Dendritic cell treated with granulocyte-macrophage colony-stimulating factor and Interleukin-4, amounts not matched to agents 40 ng/mL and 50 ng/mL, for 4 days (primary cell): ENCODE results near the gene RIMS4.

Experiments used
- H3K27ac Mint-ChIP-seq: one replicate; pipeline ENCODE4 v1.8.0; 2022; ENCODE audit warnings: mild to moderate bottlenecking, mixed read lengths
- H3K27me3 Mint-ChIP-seq: one replicate; pipeline ENCODE4 v1.8.0; 2022; ENCODE audit warnings: mild to moderate bottlenecking, mixed read lengths
- H3K36me3 Mint-ChIP-seq: one replicate; pipeline ENCODE4 v1.8.0; 2022; ENCODE audit warnings: low read depth, mixed read lengths
- H3K4me1 Mint-ChIP-seq: one replicate; pipeline ENCODE4 v1.8.0; 2022; ENCODE audit warnings: low read depth, mixed read lengths
- H3K4me3 Mint-ChIP-seq: one replicate; pipeline ENCODE4 v1.8.0; 2022; ENCODE audit warnings: mild to moderate bottlenecking, moderate library complexity, mixed read lengths
- H3K9me3 Mint-ChIP-seq: one replicate; pipeline ENCODE4 v1.8.0; 2022; ENCODE audit warnings: mixed read lengths
- intact Hi-C: fragments of 100-400 bp; cut with micrococcal nuclease; formaldehyde crosslinking; loops from one replicate; pipeline ENCODE4 v1.15.0; 2022

Gene RIMS4

GRCh38 chr20:44727039-44727438 is 83.3 kb downstream of the RIMS4 start:
- no peak overlapping the region for H3K27ac Mint-ChIP-seq

GRCh38 chr20:44725837-44726236 is 84.5 kb downstream of the RIMS4 start:
- Mint-ChIP-seq H3K4me3 (no peak overlapping the region), H3K27ac (no peak overlapping the region), H3K9me3 (no peaks in the 10 kb centered on the region), H3K36me3 (no peaks in the 10 kb centered on the region), H3K4me1 (peaks cover 7% of the 10 kb centered on the region), H3K27me3 (peaks cover 1% of the 10 kb centered on the region)
- intact Hi-C loops = no loop called here

More at GRCh38 chr20:44727039-44727438, 83.3 kb downstream of the RIMS4 start:
- Mint-ChIP-seq H3K4me3 (no peak overlapping the region), H3K9me3 (no peaks in the 10 kb centered on the region), H3K36me3 (no peaks in the 10 kb centered on the region), H3K4me1 (peaks cover 7% of the 10 kb centered on the region), H3K27me3 (peaks cover 1% of the 10 kb centered on the region)
- intact Hi-C loops = no loop called here

GRCh38 chr20:44724423-44725091 is 85.8 kb downstream of the RIMS4 start:
- H3K27me3 Mint-ChIP-seq = peaks cover 1% of the 10 kb centered on the region
- no peak overlapping the region for H3K4me3 Mint-ChIP-seq
- no peaks in the 10 kb centered on the region for H3K36me3 Mint-ChIP-seq
- no peak overlapping the region for H3K27ac Mint-ChIP-seq
- peaks cover 7% of the 10 kb centered on the region for H3K4me1 Mint-ChIP-seq
- intact Hi-C loops = no loop called here
- no peaks in the 10 kb centered on the region for H3K9me3 Mint-ChIP-seq

- Mint-ChIP-seq H3K27me3 (peaks cover under 1% of the 10 kb centered on the region), H3K27ac (no peak overlapping the region), H3K4me3 (no peak overlapping the region), H3K4me1 (peaks cover 5% of the 10 kb centered on the region), H3K9me3 (no peaks in the 10 kb centered on the region), H3K36me3 (no peaks in the 10 kb centered on the region)
- intact Hi-C loops = no loop called here
These were observed 86.5 kb downstream of the RIMS4 start for GRCh38 chr20:44723798-44724362.

GRCh38 chr20:44723391-44723790 is 87.0 kb downstream of the RIMS4 start:
- Mint-ChIP-seq H3K27ac (no peak overlapping the region), H3K9me3 (no peaks in the 10 kb centered on the region), H3K27me3 (no peaks in the 10 kb centered on the region), H3K4me1 (no peaks in the 10 kb centered on the region), H3K4me3 (no peak overlapping the region), H3K36me3 (no peaks in the 10 kb centered on the region)
- intact Hi-C loops = no loop called here

GRCh38 chr20:44722990-44723389 is 87.4 kb downstream of the RIMS4 start:
- intact Hi-C loops = no loop called here
- no peak overlapping the region for H3K27ac Mint-ChIP-seq
- H3K4me3 Mint-ChIP-seq = no peak overlapping the region

GRCh38 chr20:44721785-44722054 is 88.6 kb downstream of the RIMS4 start:
- H3K27ac Mint-ChIP-seq = no peak overlapping the region
- no peaks in the 10 kb centered on the region for H3K4me1 Mint-ChIP-seq
- intact Hi-C loops = no loop called here
- no peaks in the 10 kb centered on the region for H3K36me3 Mint-ChIP-seq
- no peaks in the 10 kb centered on the region for H3K27me3 Mint-ChIP-seq
- no peak overlapping the region for H3K4me3 Mint-ChIP-seq
- H3K9me3 Mint-ChIP-seq = no peaks in the 10 kb centered on the region

More at GRCh38 chr20:44722990-44723389, 87.4 kb downstream of the RIMS4 start:
- H3K36me3 Mint-ChIP-seq = no peaks in the 10 kb centered on the region
- no peaks in the 10 kb centered on the region for H3K4me1 Mint-ChIP-seq
- no peaks in the 10 kb centered on the region for H3K9me3 Mint-ChIP-seq
- no peaks in the 10 kb centered on the region for H3K27me3 Mint-ChIP-seq

GRCh38 chr20:44720997-44721784 is 89.2 kb downstream of the RIMS4 start:
- H3K4me1 Mint-ChIP-seq = no peaks in the 10 kb centered on the region
- no peak overlapping the region for H3K27ac Mint-ChIP-seq
- H3K9me3 Mint-ChIP-seq = no peaks in the 10 kb centered on the region
- intact Hi-C loops = no loop called here
- peaks cover under 1% of the 10 kb centered on the region for H3K27me3 Mint-ChIP-seq
- no peak overlapping the region for H3K4me3 Mint-ChIP-seq
- no peaks in the 10 kb centered on the region for H3K36me3 Mint-ChIP-seq

- Mint-ChIP-seq H3K36me3 (no peaks in the 10 kb centered on the region), H3K9me3 (no peaks in the 10 kb centered on the region), H3K27me3 (peaks cover 1% of the 10 kb centered on the region), H3K27ac (no peak overlapping the region), H3K4me1 (no peaks in the 10 kb centered on the region), H3K4me3 (no peak overlapping the region)
- intact Hi-C loops = no loop called here
These were observed 89.7 kb downstream of the RIMS4 start for GRCh38 chr20:44720621-44720996.

- Mint-ChIP-seq H3K4me1 (peaks cover 2% of the 10 kb centered on the region), H3K36me3 (no peaks in the 10 kb centered on the region), H3K9me3 (no peaks in the 10 kb centered on the region), H3K27ac (no peak overlapping the region), H3K27me3 (peaks cover 1% of the 10 kb centered on the region), H3K4me3 (no peak overlapping the region)
- intact Hi-C loops = no loop called here
These were observed 90.5 kb downstream of the RIMS4 start for GRCh38 chr20:44719841-44720240.

GRCh38 chr20:44717986-44718385 is 92.4 kb downstream of the RIMS4 start:
- no peak overlapping the region for H3K4me3 Mint-ChIP-seq
- H3K4me1 Mint-ChIP-seq = peaks cover 9% of the 10 kb centered on the region
- no peaks in the 10 kb centered on the region for H3K9me3 Mint-ChIP-seq
- H3K27ac Mint-ChIP-seq = no peak overlapping the region
- no peaks in the 10 kb centered on the region for H3K36me3 Mint-ChIP-seq
- intact Hi-C loops = no loop called here
- H3K27me3 Mint-ChIP-seq = peaks cover 8% of the 10 kb centered on the region

- intact Hi-C loops = no loop called here
- no peaks in the 10 kb centered on the region for H3K36me3 Mint-ChIP-seq
- no peak overlapping the region for H3K27ac Mint-ChIP-seq
- peaks cover 9% of the 10 kb centered on the region for H3K4me1 Mint-ChIP-seq
- no peak overlapping the region for H3K4me3 Mint-ChIP-seq
- H3K9me3 Mint-ChIP-seq = no peaks in the 10 kb centered on the region
- H3K27me3 Mint-ChIP-seq = peaks cover 8% of the 10 kb centered on the region
These were observed 93.8 kb downstream of the RIMS4 start for GRCh38 chr20:44716309-44717106.

- no peak overlapping the region for H3K4me3 Mint-ChIP-seq
- H3K27me3 Mint-ChIP-seq = peaks cover 8% of the 10 kb centered on the region
- peaks cover 9% of the 10 kb centered on the region for H3K4me1 Mint-ChIP-seq
- no peaks in the 10 kb centered on the region for H3K36me3 Mint-ChIP-seq
- no peaks in the 10 kb centered on the region for H3K9me3 Mint-ChIP-seq
- no peak overlapping the region for H3K27ac Mint-ChIP-seq
- intact Hi-C loops = no loop called here
These were observed 94.6 kb downstream of the RIMS4 start for GRCh38 chr20:44715499-44716308.
